Neural cell (in vitro differentiated cells): ENCODE results near the gene SCNN1A. TPM values are rescaled to one million over a fixed set of nuclear protein-coding genes. Genes with fewer than 3 reads are reported as not detected.

Source experiments
- H2AFZ ChIP-seq: fragments of 200-600, 300-800 bp; sonication (generic), shearing (Covaris generic); 2 replicates; pipeline ENCODE4 v1.6.0; 2014; ENCODE audit warnings: low read depth, mild to moderate bottlenecking, antibody characterized with exemption, low read length, moderate library complexity
- H3F3A ChIP-seq: fragments of 200-600 bp; shearing (Covaris generic); 2 replicates; pipeline ENCODE4 v1.6.1; 2016; ENCODE audit warnings: mild to moderate bottlenecking, moderate library complexity, mixed read lengths, antibody characterized with exemption, low read length; ENCODE audit not compliant: insufficient read depth, poor library complexity, severe bottlenecking
- H3K27ac ChIP-seq: fragments of 200-600, 300-800 bp; sonication (generic), shearing (Covaris generic); 2 replicates; pipeline ENCODE4 v1.5.1; 2014; ENCODE audit warnings: mild to moderate bottlenecking, low read length, moderate library complexity
- H3K27me3 ChIP-seq: fragments of 300-800, 200-600 bp; sonication (generic), shearing (Covaris generic); 2 replicates; pipeline ENCODE4 v1.6.0; 2014; ENCODE audit warnings: mild to moderate bottlenecking, low read depth, low read length, moderate library complexity; ENCODE audit not compliant: insufficient read depth
- H3K36me3 ChIP-seq: fragments of 300-800, 200-600 bp; sonication (generic), shearing (Covaris generic); 2 replicates; pipeline ENCODE4 v1.5.1; 2014; ENCODE audit warnings: mild to moderate bottlenecking, antibody characterized with exemption, low read length, moderate library complexity; ENCODE audit not compliant: insufficient read depth
- H3K4me2 ChIP-seq: fragments of 300-800, 200-600 bp; sonication (generic), shearing (Covaris generic); 2 replicates; pipeline ENCODE4 v1.6.0; 2014; ENCODE audit warnings: mild to moderate bottlenecking, low read length
- H3K4me3 ChIP-seq: fragments of 300-800, 200-600 bp; sonication (generic), shearing (Covaris generic); 2 replicates; pipeline ENCODE4 v1.5.1; 2014; ENCODE audit warnings: mild to moderate bottlenecking, low read length, moderate library complexity
- H3K79me2 ChIP-seq: fragments of 200-600 bp; shearing (Covaris generic); replicated peaks from 2 replicates; pipeline ENCODE4 v1.6.0; 2014; ENCODE audit warnings: mild to moderate bottlenecking, low read length, moderate library complexity; ENCODE audit not compliant: insufficient read depth
- H3K9ac ChIP-seq: fragments of 300-800, 200-600 bp; sonication (generic), shearing (Covaris generic); 2 replicates; pipeline ENCODE4 v1.6.1; 2016; ENCODE audit warnings: mild to moderate bottlenecking, low read length, mixed read lengths
- H3K9me2 ChIP-seq: fragments of 200-600 bp; shearing (Covaris generic); 2 replicates; pipeline ENCODE4 v1.6.1; 2016; ENCODE audit warnings: mild to moderate bottlenecking, low read length, mixed read lengths; ENCODE audit not compliant: insufficient read depth
- H3K9me3 ChIP-seq: fragments of 200-600, 300-800 bp; sonication (generic), shearing (Covaris generic); 2 replicates; pipeline ENCODE4 v1.6.1; 2016; ENCODE audit warnings: mild to moderate bottlenecking, mixed run types, low read length, moderate library complexity, mixed read lengths
- H4K20me1 ChIP-seq: fragments of 200-600 bp; shearing (Covaris generic); 2 replicates; pipeline ENCODE4 v1.6.1; 2016; ENCODE audit warnings: mild to moderate bottlenecking, mixed run types; ENCODE audit not compliant: insufficient read depth
- CTCF ChIP-seq: fragments of 450-650 bp; IDR thresholded peaks from 2 replicates; pipeline ENCODE4 v1.5.1; 2014; ENCODE audit warnings: antibody characterized with exemption, mild to moderate bottlenecking, moderate library complexity; ENCODE audit not compliant: poor library complexity, severe bottlenecking
- EP300 ChIP-seq: fragments of 450-650 bp; conservative IDR thresholded peaks from 2 replicates; pipeline ENCODE4 v1.6.1; 2014; ENCODE audit warnings: antibody characterized with exemption, mild to moderate bottlenecking, moderate library complexity; ENCODE audit not compliant: poor library complexity, severe bottlenecking
- EZH2 ChIP-seq: fragments of 200-600, 300-800 bp; shearing (Covaris generic), sonication (generic); IDR thresholded peaks from 2 replicates; pipeline ENCODE4 v1.6.1; 2014; ENCODE audit warnings: antibody characterized with exemption, low read length, borderline replicate concordance, mild to moderate bottlenecking; ENCODE audit not compliant: insufficient read depth, poor library complexity, severe bottlenecking
- MXI1 ChIP-seq: fragments of 450-650 bp; conservative IDR thresholded peaks from 2 replicates; pipeline ENCODE4 v1.6.1; 2014; ENCODE audit warnings: antibody characterized with exemption, mild to moderate bottlenecking; ENCODE audit not compliant: poor library complexity, severe bottlenecking
- POLR2AphosphoS5 ChIP-seq: IDR thresholded peaks from 2 replicates; pipeline ENCODE4 v1.6.1; 2012
- RAD21 ChIP-seq: fragments of 450-650 bp; conservative IDR thresholded peaks from 2 replicates; pipeline ENCODE4 v1.6.1; 2014; ENCODE audit warnings: antibody characterized with exemption, mild to moderate bottlenecking, moderate library complexity
- REST ChIP-seq: IDR thresholded peaks from 2 replicates; pipeline ENCODE4 v1.6.1; 2012; ENCODE audit warnings: borderline replicate concordance
- SMC3 ChIP-seq: fragments of 450-650 bp; conservative IDR thresholded peaks from 2 replicates; pipeline ENCODE4 v1.6.1; 2014; ENCODE audit warnings: antibody characterized with exemption, mild to moderate bottlenecking, moderate library complexity; ENCODE audit not compliant: poor library complexity
- TAF1 ChIP-seq: IDR thresholded peaks from 2 replicates; pipeline ENCODE4 v1.6.1; 2012; ENCODE audit warnings: low read depth
- polyA plus RNA-seq: library from polyadenylated mRNA; depleted of rRNA; stranded (reverse); fragments of >200 nt; gene quantifications from 2 replicates; pipeline ENCODE4 v1.2.3, GENCODE V29; 2014

Gene SCNN1A
- polyA plus RNA-seq, 1 donor from 2014 or later: not detected

- H3K4me3 ChIP-seq: no peak overlapping the region
- no peak overlapping the region for H3K27ac ChIP-seq
- H3K9ac ChIP-seq: no peak overlapping the region
- H4K20me1 ChIP-seq: no peaks in the 10 kb centered on the region
- H2AFZ ChIP-seq: no peak overlapping the region
- H3F3A ChIP-seq: no peaks in the 10 kb centered on the region
- TF ChIP-seq SMC3 (no peak), RAD21 (no peak), POLR2AphosphoS5 (no peak), EZH2 (no peak), CTCF (no peak), MXI1 (no peak), TAF1 (no peak), REST (no peak), EP300 (no peak)
- H3K4me2 ChIP-seq: no peak overlapping the region
- no peaks in the 10 kb centered on the region for H3K27me3 ChIP-seq
- no peaks in the 10 kb centered on the region for H3K9me3 ChIP-seq
- H3K79me2 ChIP-seq: no peaks in the 10 kb centered on the region
- no peaks in the 10 kb centered on the region for H3K36me3 ChIP-seq
- no peaks in the 10 kb centered on the region for H3K9me2 ChIP-seq
These were observed 50.2 kb downstream of the SCNN1A start for GRCh38 chr12:6324936-6325750.

GRCh38 chr12:6323995-6324711 is 51.2 kb downstream of the SCNN1A start:
- no peaks in the 10 kb centered on the region for H4K20me1 ChIP-seq
- no peaks in the 10 kb centered on the region for H3F3A ChIP-seq
- H3K4me3 ChIP-seq: no peak overlapping the region
- H3K27me3 ChIP-seq: no peaks in the 10 kb centered on the region
- H3K36me3 ChIP-seq: no peaks in the 10 kb centered on the region
- no peaks in the 10 kb centered on the region for H3K9me2 ChIP-seq
- no peak overlapping the region for H2AFZ ChIP-seq
- no peak overlapping the region for H3K4me2 ChIP-seq
- no peaks in the 10 kb centered on the region for H3K9me3 ChIP-seq
- no peak overlapping the region for H3K27ac ChIP-seq
- TF ChIP-seq EP300 (no peak), SMC3 (no peak), EZH2 (no peak), RAD21 (no peak), MXI1 (no peak), TAF1 (no peak), POLR2AphosphoS5 (no peak), CTCF (no peak), REST (no peak)
- H3K9ac ChIP-seq: no peak overlapping the region
- H3K79me2 ChIP-seq: no peaks in the 10 kb centered on the region
